GM19239 (cell line): ENCODE data around the gene CSF1R.
A peak's percentile ranks its signal among the peaks of the same experiment; 100 is the strongest.
"Not testable (repeated sequence)": the region's sequence is repeated elsewhere in the genome, so short reads cannot be mapped to it uniquely, and the experiment has no call there.

Experiments used
- DNase-seq: peaks from one replicate; pipeline ENCODE4 v3.0.0; 2011; ENCODE audit warnings: low spot score; ENCODE audit not compliant: insufficient read length
- FAIRE-seq: peaks from 2 replicates; lab custom pipeline; 2011; peaks lifted over from hg19 to GRCh38; lab: Jason Lieb, UNC

Gene CSF1R

GRCh38 chr5:150038547-150038946, 47.8 kb downstream of the CSF1R start:
- FAIRE-seq (no peak), DNase-seq (no peak)

DNA sequence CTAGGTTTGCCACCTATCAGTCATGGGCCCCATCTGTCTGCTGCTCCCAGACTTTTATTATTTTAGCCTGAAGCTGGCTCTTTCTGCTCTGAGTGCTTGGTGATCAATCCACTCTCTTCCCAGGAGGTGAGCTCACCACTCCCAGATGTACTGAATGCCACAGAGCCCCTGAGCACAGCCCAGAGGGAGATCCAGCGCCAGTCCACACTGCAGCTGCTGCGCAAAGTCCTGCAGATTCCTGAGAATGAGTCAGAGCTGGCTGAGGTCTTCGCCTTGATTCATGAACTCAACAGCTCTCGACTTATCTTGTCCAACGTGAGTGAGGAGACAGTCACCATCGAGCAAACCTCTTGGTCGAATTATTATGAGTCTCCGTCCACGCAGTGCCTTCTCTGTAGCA, 49.8 kb downstream of the CSF1R start:
- no peak for DNase-seq
- FAIRE-seq = no peak

GRCh38 chr5:150035139-150035895, 51.0 kb downstream of the CSF1R start:
- peak; percentile 74 for FAIRE-seq
- DNase-seq = peak; percentile 20

DNA sequence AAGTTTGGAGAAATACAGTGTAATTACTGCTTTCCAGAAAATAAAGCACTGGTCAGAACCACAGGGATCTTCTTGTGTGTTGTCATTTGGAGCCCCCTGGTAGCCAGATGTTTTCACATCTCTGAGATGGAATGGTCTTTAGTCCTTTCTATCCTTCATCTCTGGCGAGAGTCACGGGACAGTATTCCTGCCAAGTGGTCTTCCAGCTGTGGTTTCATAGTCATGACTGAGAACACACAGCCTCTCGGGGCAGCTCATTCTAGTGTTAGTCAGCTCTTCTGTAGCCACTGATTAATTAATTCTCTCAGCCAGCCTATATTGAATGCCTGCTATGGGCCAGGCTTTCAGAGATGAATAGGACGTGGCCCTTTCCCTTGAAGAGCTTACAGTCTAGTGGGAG, 51.7 kb downstream of the CSF1R start:
- DNase-seq (no peak), FAIRE-seq (no peak)

GRCh38 chr5:150033334-150033733, 53.0 kb downstream of the CSF1R start:
- FAIRE-seq (no peak), DNase-seq (no peak)

- FAIRE-seq, DNase-seq: not testable (repeated sequence)
Measured at GRCh38 chr5:150028047-150028446, 58.3 kb downstream of the CSF1R start.

- DNase-seq = no peak
- FAIRE-seq = no peak
Measured at GRCh38 chr5:150026682-150027172, 59.6 kb downstream of the CSF1R start.

GRCh38 chr5:150024346-150024984, 61.9 kb downstream of the CSF1R start:
- no peak for FAIRE-seq
- no peak for DNase-seq

DNA sequence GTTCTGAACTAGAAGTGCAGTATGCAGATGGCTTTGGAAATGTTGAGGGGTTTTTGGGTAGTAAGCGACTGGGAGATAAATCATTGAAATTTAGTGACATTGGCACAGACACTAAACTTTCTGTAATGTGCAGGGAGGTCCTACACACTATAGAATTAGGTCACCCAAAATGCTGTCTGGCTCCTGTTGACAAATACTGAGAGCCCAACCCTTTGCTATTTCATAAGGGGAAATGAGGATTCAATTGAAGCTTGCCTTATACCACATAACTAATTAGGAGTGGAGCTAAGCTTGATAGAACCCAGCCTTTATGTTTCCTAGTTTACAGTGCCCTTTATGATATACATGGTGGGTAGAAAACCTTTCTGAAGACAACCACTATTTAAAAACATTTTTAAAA, 63.2 kb downstream of the CSF1R start:
- no peak for FAIRE-seq

GRCh38 chr5:150022681-150023080, 63.7 kb downstream of the CSF1R start:
- FAIRE-seq = no peak

More for the DNA sequence above, 63.2 kb downstream of the CSF1R start:
- DNase-seq = no peak

GRCh38 chr5:150022158-150022531, 64.2 kb downstream of the CSF1R start:
- DNase-seq (no peak), FAIRE-seq (no peak)

More at GRCh38 chr5:150022681-150023080, 63.7 kb downstream of the CSF1R start:
- DNase-seq = no peak

GRCh38 chr5:150021491-150022157, 64.7 kb downstream of the CSF1R start:
- DNase-seq = no peak
- FAIRE-seq = no peak

DNA sequence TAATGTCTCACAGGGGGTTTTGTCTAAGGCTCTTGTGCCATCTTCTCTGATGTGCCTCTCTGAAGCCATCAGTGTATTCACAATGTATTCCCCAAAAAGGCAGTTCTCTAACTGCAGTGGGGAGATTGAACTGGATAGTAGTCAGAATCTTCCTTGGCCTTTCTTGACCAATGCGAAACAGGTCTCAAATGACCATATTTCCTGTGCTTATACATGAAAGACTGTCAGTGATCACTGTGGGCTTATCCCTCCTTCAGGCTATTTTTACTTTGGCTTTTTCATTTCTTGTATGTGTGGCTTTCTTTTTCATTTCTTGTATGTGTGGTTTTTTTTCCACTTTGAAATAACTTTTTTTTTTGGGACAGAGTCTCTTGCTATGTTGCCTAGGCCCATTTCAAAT, 66.1 kb downstream of the CSF1R start:
- FAIRE-seq (peak; percentile 45), DNase-seq (no peak)

GRCh38 chr5:150017226-150018005, 68.9 kb downstream of the CSF1R start:
- FAIRE-seq = no peak
- DNase-seq = no peak

GRCh38 chr5:150016537-150016936, 69.8 kb downstream of the CSF1R start:
- FAIRE-seq (no peak), DNase-seq (no peak)

GRCh38 chr5:150015415-150015814, 70.9 kb downstream of the CSF1R start:
- FAIRE-seq = no peak
- no peak for DNase-seq

GRCh38 chr5:150014456-150014855, 71.9 kb downstream of the CSF1R start:
- FAIRE-seq = no peak
- no peak for DNase-seq

GRCh38 chr5:150013931-150014330, 72.4 kb downstream of the CSF1R start:
- FAIRE-seq = no peak
- no peak for DNase-seq

DNA sequence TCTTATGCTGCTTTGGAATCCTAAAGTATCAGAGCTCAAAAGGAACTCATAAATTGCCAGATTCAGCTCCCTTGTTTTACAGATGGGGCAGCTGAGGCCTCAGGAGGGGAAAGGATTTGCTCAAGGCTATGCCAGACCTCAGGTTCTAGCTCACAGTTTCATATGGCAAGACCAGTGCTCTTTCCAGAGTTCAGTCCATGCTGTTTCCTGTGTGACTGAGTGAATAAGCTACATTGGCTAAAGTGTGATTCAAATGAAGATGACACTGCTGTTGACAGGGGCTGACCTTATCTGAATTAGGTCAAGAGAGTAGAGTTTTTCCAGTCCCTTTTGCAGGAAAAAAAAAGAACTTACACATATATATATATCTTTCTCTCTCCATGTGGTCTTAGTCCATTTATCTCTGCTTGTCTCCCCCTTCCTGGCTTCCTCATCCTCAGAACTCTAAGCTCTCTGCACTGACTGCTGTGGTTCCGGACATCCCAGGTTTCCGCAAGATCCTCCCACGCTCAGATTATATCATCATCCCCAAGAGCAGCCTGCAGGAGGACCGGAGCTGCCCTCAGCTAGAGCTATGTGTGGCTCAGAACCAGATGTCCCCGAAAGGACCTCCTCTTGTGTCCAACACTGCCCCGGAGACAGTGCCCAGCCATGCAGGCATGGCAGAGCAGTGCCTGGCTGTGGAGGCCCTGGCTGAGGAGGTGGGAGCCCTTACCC, 76.5 kb downstream of the CSF1R start:
- DNase-seq (no peak), FAIRE-seq (no peak)

DNA sequence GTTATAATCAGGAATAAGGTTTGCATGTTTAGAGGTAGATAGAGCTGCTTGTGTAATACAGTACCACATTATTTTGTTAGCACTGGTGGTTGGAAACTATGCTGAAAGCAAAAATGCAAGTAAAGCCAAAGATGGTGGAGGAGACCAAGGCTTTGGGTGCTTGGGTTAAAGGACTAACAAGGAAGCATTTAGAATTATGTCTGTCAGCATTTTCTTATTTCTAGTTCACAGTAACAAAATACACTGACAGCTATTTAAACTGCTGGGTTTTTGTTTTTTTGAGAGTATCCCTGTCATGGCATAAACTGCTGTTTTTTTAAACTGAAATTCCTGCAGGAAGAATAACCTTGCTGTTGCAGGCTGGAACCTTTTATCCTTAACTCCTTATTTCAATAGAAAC, 79.3 kb downstream of the CSF1R start:
- DNase-seq = no peak
- FAIRE-seq = no peak
